Kidney epithelial cell (primary cell): Measurements from ENCODE around the gene NRSN1. TPM values are rescaled to one million over a fixed set of nuclear protein-coding genes. Genes with fewer than 3 reads are reported as not detected.

Experiments
- DNase-seq: peaks from one replicate; pipeline ENCODE4 v3.0.0-alpha.2; 2010; ENCODE audit warnings: low read depth
- H3K27me3 ChIP-seq: 2 replicates; pipeline ENCODE4 v1.6.0; 2011; ENCODE audit warnings: low read length; ENCODE audit not compliant: control insufficient read depth, insufficient read depth
- H3K36me3 ChIP-seq: 2 replicates; pipeline ENCODE4 v1.5.1; 2011; ENCODE audit warnings: low read length; ENCODE audit not compliant: control insufficient read depth, insufficient read depth
- H3K4me3 ChIP-seq: 2 replicates; pipeline ENCODE4 v1.5.1; 2011; ENCODE audit warnings: low read depth, mild to moderate bottlenecking, control low read depth, low read length
- CTCF ChIP-seq: IDR thresholded peaks from 2 replicates; pipeline ENCODE4 v1.5.1; 2011; ENCODE audit warnings: mild to moderate bottlenecking, moderate library complexity, low read length, control low read depth, inconsistent platforms; ENCODE audit not compliant: insufficient read depth, poor library complexity, severe bottlenecking
- total RNA-seq: library from RNA; depleted of rRNA; stranded (reverse); fragments of >200 nt; gene quantifications from 2 replicates; pipeline ENCODE4 v1.2.3, GENCODE V29; 2015

The NRSN1 gene
- total RNA-seq, 1 donor from 2014 or later = not detected

GRCh38 chr6:24149836-24150235 lies 23.8 kb downstream of the NRSN1 start:
- Histone ChIP-seq H3K4me3 (no peak overlapping the region), H3K27me3 (no peaks in the 10 kb centered on the region), H3K36me3 (no peaks in the 10 kb centered on the region)
- no peak for DNase-seq
- TF ChIP-seq CTCF = no peak

- DNase-seq = no peak
- no peaks in the 10 kb centered on the region for H3K27me3 ChIP-seq
- no peak for TF ChIP-seq CTCF
- no peak overlapping the region for H3K4me3 ChIP-seq
- H3K36me3 ChIP-seq = no peaks in the 10 kb centered on the region
Observed at GRCh38 chr6:24152014-24152413, 26.0 kb downstream of the NRSN1 start.

GRCh38 chr6:24154121-24154520 lies 28.1 kb downstream of the NRSN1 start:
- Histone ChIP-seq H3K4me3 (no peak overlapping the region), H3K27me3 (no peaks in the 10 kb centered on the region), H3K36me3 (no peaks in the 10 kb centered on the region)
- peak; percentile 37 for DNase-seq
- TF ChIP-seq CTCF = no peak

- Histone ChIP-seq H3K4me3 (no peak overlapping the region), H3K27me3 (no peaks in the 10 kb centered on the region), H3K36me3 (no peaks in the 10 kb centered on the region)
- TF ChIP-seq CTCF = no peak
- DNase-seq = no peak
Observed at GRCh38 chr6:24157886-24158285, 31.9 kb downstream of the NRSN1 start.

- no peak for DNase-seq
- Histone ChIP-seq H3K36me3 (no peaks in the 10 kb centered on the region), H3K27me3 (no peaks in the 10 kb centered on the region), H3K4me3 (no peak overlapping the region)
- no peak for TF ChIP-seq CTCF
Observed at GRCh38 chr6:24183584-24183983, 57.6 kb downstream of the NRSN1 start.

- TF ChIP-seq CTCF = no peak
- Histone ChIP-seq H3K36me3 (no peaks in the 10 kb centered on the region), H3K4me3 (no peak overlapping the region), H3K27me3 (no peaks in the 10 kb centered on the region)
- no peak for DNase-seq
Observed at GRCh38 chr6:24186349-24186748, 60.3 kb downstream of the NRSN1 start.
